Kidney (tissue), 14 donors: ENCODE measurements around the gene SLC31A1. TPM values are rescaled to one million over a fixed set of nuclear protein-coding genes. Genes with fewer than 3 reads are reported as not detected.

Source experiments
- DNase-seq, 5 donors: peaks; one replicate each; pipeline ENCODE4 v3.0.0-alpha.2; 2013 to 2020
- FAIRE-seq: peaks from 2 replicates; lab custom pipeline; 2012; peaks lifted over from hg19 to GRCh38; lab: Jason Lieb, UNC
- H3K27ac ChIP-seq, 2 donors: one replicate each; pipeline ENCODE4 v1.7.0; 2013; ENCODE audit warnings: low read depth in 2 of 2, low read length in 2 of 2, inconsistent platforms in 1 of 2
- H3K27me3 ChIP-seq: one replicate; pipeline ENCODE4 v1.7.1; 2013; ENCODE audit warnings: low read length, inconsistent platforms; ENCODE audit not compliant: control insufficient read depth, insufficient read depth
- H3K36me3 ChIP-seq, 3 donors: one replicate each; pipeline versions ENCODE4 v1.7.0 to v1.7.1; 2013; ENCODE audit warnings: low read length in 3 of 3, control low read depth in 1 of 3, inconsistent platforms in 1 of 3; ENCODE audit not compliant: insufficient read depth in 3 of 3, control insufficient read depth in 2 of 3
- H3K4me1 ChIP-seq, 3 donors: one replicate each; pipeline versions ENCODE4 v1.7.0 to v1.7.1; 2013; ENCODE audit warnings: low read length in 3 of 3, inconsistent platforms in 1 of 3, low read depth in 1 of 3; ENCODE audit not compliant: control insufficient read depth in 2 of 3, insufficient read depth in 2 of 3
- H3K4me3 ChIP-seq, 3 donors: one replicate each; pipeline versions ENCODE4 v1.7.0 to v1.8.1; 2013; ENCODE audit warnings: low read length in 3 of 3, control low read depth in 1 of 3, inconsistent platforms in 1 of 3
- H3K9ac ChIP-seq, 3 donors: one replicate each; pipeline versions ENCODE4 v1.7.0 to v1.7.1; 2013; ENCODE audit warnings: low read length in 3 of 3, control low read depth in 1 of 3, inconsistent platforms in 1 of 3
- H3K9me3 ChIP-seq, 3 donors: one replicate each; pipeline versions ENCODE4 v1.7.0 to v1.7.1; 2013; ENCODE audit warnings: low read length in 3 of 3, control low read depth in 1 of 3, inconsistent platforms in 1 of 3; ENCODE audit not compliant: control insufficient read depth in 2 of 3, insufficient read depth in 1 of 3
- intact Hi-C: fragments of 100-400 bp; cut with DNase I; formaldehyde crosslinking; loops from one replicate; pipeline ENCODE4 v1.11.1; 2022
- polyA plus RNA-seq: library from polyadenylated mRNA; stranded (reverse); fragments of 350-450 nt; fragmentation: Illumina TruSeq; extraction: RNeasy Lipid Tissue Mini Kit (QIAGEN cat#74804); gene quantifications from one replicate; pipeline ENCODE4 v1.2.3, GENCODE V29; 2014; ENCODE audit warnings: low read depth, low replicate concordance; ENCODE audit not compliant: insufficient read depth
- total RNA-seq: library from RNA; stranded (reverse); fragmentation: NEBNext Ultra II Directional; extraction: Animal tissue kit (Norgen Biotek cat#: 25700); gene quantifications from one replicate; pipeline ENCODE4 v1.2.1, GENCODE V29; 2021
- TF ChIP-seq, protein P1 (sequence below): IDR thresholded peaks from 3 replicates; pipeline ENCODE4 v1.5.1; 2012; ENCODE audit warnings: mild to moderate bottlenecking, moderate library complexity, borderline replicate concordance; ENCODE audit not compliant: insufficient read depth; ENCODE audit errors: extremely low read depth
- donor health status: control.
- donor health status: control.
- donor health status: control.
- donor health status: control.
- donor health status: control.
- donor health status: DM: yes; HTN: yes; CAD: no.
- donor health status: Normal renal cell carcinoma (clear cell type).

The SLC31A1 gene
- total and polyA plus RNA-seq, 2 donors from 2014 or later, result 19.5 to 20.1 TPM

DNA sequence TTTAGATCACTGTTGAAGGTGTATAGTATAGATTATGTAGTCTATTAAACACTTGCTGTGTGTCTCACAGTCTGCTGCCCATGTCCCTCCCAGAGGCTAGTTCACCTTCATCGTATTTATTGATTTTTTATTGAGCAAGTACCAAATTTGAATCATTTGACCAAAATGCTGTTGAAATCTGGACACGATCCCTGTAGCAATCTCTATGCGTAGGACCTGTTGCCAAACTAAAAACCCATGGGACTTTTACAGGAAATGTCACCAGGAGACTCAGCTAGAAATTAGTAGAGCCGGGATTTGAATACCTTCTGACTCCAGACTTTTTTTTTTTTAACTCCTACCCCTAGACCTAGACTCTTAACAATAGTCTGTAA is 17.5 kb downstream of the SLC31A1 start:
- intact Hi-C loops, result no loop called here
- FAIRE-seq (no peak), DNase-seq (no peak)
- TF ChIP-seq, protein P1, sequence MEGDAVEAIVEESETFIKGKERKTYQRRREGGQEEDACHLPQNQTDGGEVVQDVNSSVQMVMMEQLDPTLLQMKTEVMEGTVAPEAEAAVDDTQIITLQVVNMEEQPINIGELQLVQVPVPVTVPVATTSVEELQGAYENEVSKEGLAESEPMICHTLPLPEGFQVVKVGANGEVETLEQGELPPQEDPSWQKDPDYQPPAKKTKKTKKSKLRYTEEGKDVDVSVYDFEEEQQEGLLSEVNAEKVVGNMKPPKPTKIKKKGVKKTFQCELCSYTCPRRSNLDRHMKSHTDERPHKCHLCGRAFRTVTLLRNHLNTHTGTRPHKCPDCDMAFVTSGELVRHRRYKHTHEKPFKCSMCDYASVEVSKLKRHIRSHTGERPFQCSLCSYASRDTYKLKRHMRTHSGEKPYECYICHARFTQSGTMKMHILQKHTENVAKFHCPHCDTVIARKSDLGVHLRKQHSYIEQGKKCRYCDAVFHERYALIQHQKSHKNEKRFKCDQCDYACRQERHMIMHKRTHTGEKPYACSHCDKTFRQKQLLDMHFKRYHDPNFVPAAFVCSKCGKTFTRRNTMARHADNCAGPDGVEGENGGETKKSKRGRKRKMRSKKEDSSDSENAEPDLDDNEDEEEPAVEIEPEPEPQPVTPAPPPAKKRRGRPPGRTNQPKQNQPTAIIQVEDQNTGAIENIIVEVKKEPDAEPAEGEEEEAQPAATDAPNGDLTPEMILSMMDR, result no peak
- Histone ChIP-seq H3K27ac (no peak overlapping the region), H3K9me3 (no peaks in the 10 kb centered on the region), H3K36me3 (no peaks in the 10 kb centered on the region), H3K27me3 (no peaks in the 10 kb centered on the region), H3K4me3 (no peak overlapping the region), H3K9ac (no peak overlapping the region), H3K4me1 (no peaks in the 10 kb centered on the region)

DNA sequence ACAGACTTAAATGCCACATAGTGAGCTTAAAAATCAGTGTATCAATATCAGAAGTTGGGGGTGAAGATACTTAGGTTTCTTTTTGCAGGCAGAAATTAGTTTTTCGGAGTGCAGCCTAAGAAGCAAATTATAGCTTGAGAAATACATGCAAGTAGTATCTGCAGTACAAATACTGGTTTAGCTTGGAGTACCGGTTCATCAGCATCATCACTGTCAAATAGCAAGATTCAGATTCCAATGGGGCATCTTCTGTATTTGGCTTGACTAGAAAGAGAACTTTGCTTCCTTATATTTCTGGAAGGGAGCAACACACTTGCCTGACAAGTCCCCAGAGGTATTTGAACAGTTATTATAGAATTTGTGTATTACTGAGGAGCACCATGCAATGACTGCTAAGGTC is 19.8 kb downstream of the SLC31A1 start:
- FAIRE-seq (no peak), DNase-seq (no peak)
- no peak overlapping the region for H3K4me3 ChIP-seq
- intact Hi-C loops, result no loop called here
- no peaks in the 10 kb centered on the region for H3K27me3 ChIP-seq
- H3K9ac ChIP-seq, result no peak overlapping the region
- no peak overlapping the region for H3K27ac ChIP-seq
- H3K9me3 ChIP-seq, result no peaks in the 10 kb centered on the region
- H3K4me1 ChIP-seq, result no peaks in the 10 kb centered on the region
- no peaks in the 10 kb centered on the region for H3K36me3 ChIP-seq
- TF ChIP-seq, protein P1, result no peak

DNA sequence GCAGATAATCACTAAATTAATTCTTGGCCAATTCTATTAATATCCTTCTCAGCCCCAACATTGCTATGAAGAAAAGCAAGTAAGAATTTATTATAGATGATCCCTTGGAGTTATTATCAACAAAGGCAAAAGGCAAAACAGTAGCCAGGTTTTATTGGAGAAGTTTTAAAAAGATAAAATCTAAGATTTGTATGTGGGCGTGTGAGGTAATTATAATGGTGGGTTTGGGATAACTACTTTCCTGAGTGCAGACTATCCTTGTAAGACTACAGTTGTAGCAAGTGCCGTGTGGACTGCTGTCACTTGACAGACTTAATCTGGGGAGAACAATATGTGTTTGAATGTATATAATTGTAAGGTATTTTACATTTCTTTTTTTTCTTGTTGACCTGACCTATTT is 23.2 kb downstream of the SLC31A1 start:
- Histone ChIP-seq H3K27ac (no peak overlapping the region), H3K36me3 (no peaks in the 10 kb centered on the region), H3K4me1 (no peaks in the 10 kb centered on the region), H3K9me3 (no peaks in the 10 kb centered on the region), H3K9ac (no peak overlapping the region), H3K27me3 (no peaks in the 10 kb centered on the region), H3K4me3 (no peak overlapping the region)
- TF ChIP-seq, protein P1, result no peak
- FAIRE-seq, result no peak
- no peak for DNase-seq
- intact Hi-C loops, result no loop called here

DNA sequence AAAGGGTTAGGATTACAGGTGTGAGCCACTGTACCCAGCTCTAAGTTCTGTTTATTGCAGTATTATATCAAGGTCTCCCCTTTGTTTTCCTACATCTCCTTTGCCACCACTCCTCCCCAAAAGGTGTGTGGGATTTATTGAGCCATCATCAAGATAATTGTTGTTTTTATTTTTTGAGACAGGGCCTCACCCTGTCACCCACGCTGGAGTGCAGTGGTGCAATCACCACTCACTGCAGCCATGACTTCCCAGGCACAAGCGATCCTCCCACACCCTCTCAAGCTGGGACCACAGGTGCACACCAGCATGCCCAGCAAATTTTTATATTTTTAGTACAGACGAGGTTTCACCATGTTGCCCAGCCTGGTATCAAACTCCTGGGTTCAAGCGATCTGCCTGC is 24.6 kb downstream of the SLC31A1 start:
- Histone ChIP-seq H3K4me3 (no peak overlapping the region), H3K4me1 (no peaks in the 10 kb centered on the region), H3K27me3 (no peaks in the 10 kb centered on the region), H3K27ac (no peak overlapping the region), H3K9ac (no peak overlapping the region), H3K36me3 (no peaks in the 10 kb centered on the region), H3K9me3 (no peaks in the 10 kb centered on the region)
- FAIRE-seq (no peak), DNase-seq (no peak)
- TF ChIP-seq, protein P1, result no peak
- intact Hi-C loops, result no loop called here
